ENCODE measurements around the gene EML4.

- TF ChIP-seq CTCF (conservative IDR thresholded peaks at IDR 0.05) (no peak), EZH2 (IDR thresholded peaks at IDR 0.05; ENCODE audit: low read depth) (no peak)
These were observed 31.9 kb upstream of the EML4 start for GRCh38 chr2:42137125-42137841.
